HepG2 (cell line): Measurements from ENCODE around the gene DPM1. TPM values are rescaled to one million over a fixed set of nuclear protein-coding genes. Genes with fewer than 3 reads are reported as not detected.

ENCODE experiments used
- GFI1 ChIP-seq: sonication (generic); formaldehyde crosslinking; IDR thresholded peaks from 2 replicates; pipeline ENCODE4 v1.5.0; 2020; ENCODE audit warnings: missing genetic modification reagents, mild to moderate bottlenecking, borderline replicate concordance
- HNRNPH1 ChIP-seq: fragments of 200-400 bp; formaldehyde crosslinking; optimal IDR thresholded peaks from 2 replicates; pipeline ENCODE3; 2017; ENCODE audit warnings: mild to moderate bottlenecking, low read depth, low read length
- MAF1 ChIP-seq: sonication (generic); formaldehyde crosslinking; IDR thresholded peaks from 2 replicates; pipeline ENCODE4 v1.5.0; 2020; ENCODE audit warnings: missing genetic modification reagents, borderline replicate concordance
- NFAT5 ChIP-seq: sonication (generic); formaldehyde crosslinking; IDR thresholded peaks from 2 replicates; pipeline ENCODE4 v1.4.0; 2020; ENCODE audit warnings: missing genetic modification reagents
- RBFOX2 ChIP-seq: fragments of 200-400 bp; formaldehyde crosslinking; IDR thresholded peaks from 2 replicates; pipeline ENCODE4 v1.6.1; 2017; ENCODE audit warnings: low read depth, mild to moderate bottlenecking, low read length
- REL ChIP-seq: sonication (generic); formaldehyde crosslinking; conservative IDR thresholded peaks from 2 replicates; pipeline ENCODE4 v1.8.0; 2022; ENCODE audit warnings: mild to moderate bottlenecking, missing genetic modification reagents, moderate library complexity
- SETDB1 ChIP-seq: sonication (generic); formaldehyde crosslinking; IDR thresholded peaks from 2 replicates; pipeline ENCODE4 v1.5.1; 2020; ENCODE audit warnings: missing genetic modification reagents, mild to moderate bottlenecking, borderline replicate concordance
- TARDBP ChIP-seq: sonication (generic); formaldehyde crosslinking; IDR thresholded peaks from 2 replicates; pipeline ENCODE4 v1.8.0; 2022; ENCODE audit warnings: mild to moderate bottlenecking, missing genetic modification reagents
- YY1 ChIP-seq: IDR thresholded peaks from 2 replicates; pipeline ENCODE4 v1.6.1; 2011; ENCODE audit warnings: low read length, low read depth, moderate library complexity, mild to moderate bottlenecking; ENCODE audit not compliant: insufficient read depth, insufficient replicate concordance
- ZNF800 ChIP-seq: sonication (generic); formaldehyde crosslinking; IDR thresholded peaks from 2 replicates; pipeline ENCODE4 v1.4.0; 2020; ENCODE audit warnings: missing genetic modification reagents
- polyA plus RNA-seq, 8 experiments: library from polyadenylated mRNA; depleted of rRNA in 3 of 8; stranded (reverse) in 7 of 8; unstranded in 1 of 8; fragments of >200 nt; fragmentation: Illumina TruSeq in 4 of 8; extraction: Trizol in 4 of 8; gene quantifications; 2 replicates each; pipeline versions ENCODE4 v1.2.1 to v1.2.3, GENCODE V29; 2011 to 2016; ENCODE audit warnings: low read depth in 4 of 8, missing spikeins in 1 of 8, mixed read lengths in 1 of 8; ENCODE audit not compliant: insufficient read depth in 1 of 8
- total RNA-seq, 5 experiments: library from RNA; depleted of rRNA; stranded (reverse); fragments of >200 nt; fragmentation: Illumina TruSeq; extraction: Trizol; gene quantifications; 2 replicates each; pipeline ENCODE4 v1.2.3, GENCODE V29; 2016; ENCODE audit warnings: low read depth in 1 of 5
- TF ChIP-seq, protein P1 (sequence below): IDR thresholded peaks from 2 replicates; pipeline ENCODE4 v1.6.1; 2012; ENCODE audit warnings: inconsistent platforms
- TF ChIP-seq, protein P2 (sequence below): sonication (generic); formaldehyde crosslinking; IDR thresholded peaks from 2 replicates; pipeline ENCODE4 v1.4.0; 2020; ENCODE audit warnings: missing genetic modification reagents

The DPM1 gene
- total and polyA plus RNA-seq, 2 of the 13 experiments (the other 11 are each of a cell fraction or from before 2014, with no cell fraction given) = 83.2 to 161 TPM

GRCh38 chr20:50957798-50958614, at the start of gene DPM1 (continued):
- no peak for TF ChIP-seq ZNF800 (CRISPR knock-in tag)
- TF ChIP-seq SETDB1 (CRISPR knock-in tag) = 0 out of 2 replicates have a peak, but pooled peaks have one; percentile 26
- TF ChIP-seq, protein P1, sequence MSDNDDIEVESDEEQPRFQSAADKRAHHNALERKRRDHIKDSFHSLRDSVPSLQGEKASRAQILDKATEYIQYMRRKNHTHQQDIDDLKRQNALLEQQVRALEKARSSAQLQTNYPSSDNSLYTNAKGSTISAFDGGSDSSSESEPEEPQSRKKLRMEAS = peak; percentile 37
- 0 out of 2 replicates have a peak, but pooled peaks have one; percentile 40 for TF ChIP-seq REL (CRISPR knock-in tag)
- TF ChIP-seq RBFOX2 = no peak; the same call in 1 of the 2 replicates
- TF ChIP-seq NFAT5 (CRISPR knock-in tag) = no peak
- TF ChIP-seq MAF1 = no peak
- TF ChIP-seq YY1 = peak; percentile 91
- TF ChIP-seq, protein P2, sequence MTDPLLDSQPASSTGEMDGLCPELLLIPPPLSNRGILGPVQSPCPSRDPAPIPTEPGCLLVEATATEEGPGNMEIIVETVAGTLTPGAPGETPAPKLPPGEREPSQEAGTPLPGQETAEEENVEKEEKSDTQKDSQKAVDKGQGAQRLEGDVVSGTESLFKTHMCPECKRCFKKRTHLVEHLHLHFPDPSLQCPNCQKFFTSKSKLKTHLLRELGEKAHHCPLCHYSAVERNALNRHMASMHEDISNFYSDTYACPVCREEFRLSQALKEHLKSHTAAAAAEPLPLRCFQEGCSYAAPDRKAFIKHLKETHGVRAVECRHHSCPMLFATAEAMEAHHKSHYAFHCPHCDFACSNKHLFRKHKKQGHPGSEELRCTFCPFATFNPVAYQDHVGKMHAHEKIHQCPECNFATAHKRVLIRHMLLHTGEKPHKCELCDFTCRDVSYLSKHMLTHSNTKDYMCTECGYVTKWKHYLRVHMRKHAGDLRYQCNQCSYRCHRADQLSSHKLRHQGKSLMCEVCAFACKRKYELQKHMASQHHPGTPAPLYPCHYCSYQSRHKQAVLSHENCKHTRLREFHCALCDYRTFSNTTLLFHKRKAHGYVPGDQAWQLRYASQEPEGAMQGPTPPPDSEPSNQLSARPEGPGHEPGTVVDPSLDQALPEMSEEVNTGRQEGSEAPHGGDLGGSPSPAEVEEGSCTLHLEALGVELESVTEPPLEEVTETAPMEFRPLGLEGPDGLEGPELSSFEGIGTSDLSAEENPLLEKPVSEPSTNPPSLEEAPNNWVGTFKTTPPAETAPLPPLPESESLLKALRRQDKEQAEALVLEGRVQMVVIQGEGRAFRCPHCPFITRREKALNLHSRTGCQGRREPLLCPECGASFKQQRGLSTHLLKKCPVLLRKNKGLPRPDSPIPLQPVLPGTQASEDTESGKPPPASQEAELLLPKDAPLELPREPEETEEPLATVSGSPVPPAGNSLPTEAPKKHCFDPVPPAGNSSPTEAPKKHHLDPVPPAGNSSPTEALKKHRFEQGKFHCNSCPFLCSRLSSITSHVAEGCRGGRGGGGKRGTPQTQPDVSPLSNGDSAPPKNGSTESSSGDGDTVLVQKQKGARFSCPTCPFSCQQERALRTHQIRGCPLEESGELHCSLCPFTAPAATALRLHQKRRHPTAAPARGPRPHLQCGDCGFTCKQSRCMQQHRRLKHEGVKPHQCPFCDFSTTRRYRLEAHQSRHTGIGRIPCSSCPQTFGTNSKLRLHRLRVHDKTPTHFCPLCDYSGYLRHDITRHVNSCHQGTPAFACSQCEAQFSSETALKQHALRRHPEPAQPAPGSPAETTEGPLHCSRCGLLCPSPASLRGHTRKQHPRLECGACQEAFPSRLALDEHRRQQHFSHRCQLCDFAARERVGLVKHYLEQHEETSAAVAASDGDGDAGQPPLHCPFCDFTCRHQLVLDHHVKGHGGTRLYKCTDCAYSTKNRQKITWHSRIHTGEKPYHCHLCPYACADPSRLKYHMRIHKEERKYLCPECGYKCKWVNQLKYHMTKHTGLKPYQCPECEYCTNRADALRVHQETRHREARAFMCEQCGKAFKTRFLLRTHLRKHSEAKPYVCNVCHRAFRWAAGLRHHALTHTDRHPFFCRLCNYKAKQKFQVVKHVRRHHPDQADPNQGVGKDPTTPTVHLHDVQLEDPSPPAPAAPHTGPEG (CRISPR knock-in tag) = peak; percentile 75
- TF ChIP-seq HNRNPH1 = no peak
- TF ChIP-seq TARDBP = no peak; the same call in 1 of the 2 replicates
- 0 out of 2 replicates have a peak, but pooled peaks have one; percentile 51 for TF ChIP-seq GFI1 (CRISPR knock-in tag)
